ENCODE results near the gene KCNT2.

Gene KCNT2

GRCh38 chr1:196637606-196638005 lies 29.4 kb upstream of the KCNT2 start:
- no peaks in the 10 kb centered on the region for H3K27me3 ChIP-seq (ENCODE audit: insufficient read depth, low read length, poor library complexity)
- H3K4me2 ChIP-seq (ENCODE audit: low read length), result no peak overlapping the region
- no peak overlapping the region for H3K4me3 ChIP-seq (ENCODE audit: low read length)
- no peak overlapping the region for H4K8ac ChIP-seq (ENCODE audit: low read depth, low read length)
- H4K5ac ChIP-seq (ENCODE audit: low read length), result no peak overlapping the region
- no CpG with 5 or more reads among the region's 6 CpGs for WGBS (ENCODE audit: extremely low coverage, insufficient coverage, low lambda C conversion rate)
- no peaks in the 10 kb centered on the region for H3K79me1 ChIP-seq (ENCODE audit: low read length)
- no peak overlapping the region for H3K4ac ChIP-seq (ENCODE audit: low read depth, low read length)
- no peak overlapping the region for H3K56ac ChIP-seq (ENCODE audit: low read length)
- no peak overlapping the region for H2BK120ac ChIP-seq (ENCODE audit: low read depth, low read length)
- no peak overlapping the region for H3K27ac ChIP-seq (ENCODE audit: low read depth, low read length)
- H3K23ac ChIP-seq (ENCODE audit: low read length), result no peak overlapping the region
- H3K4me1 ChIP-seq (ENCODE audit: control insufficient read depth, low read depth, low read length), result no peaks in the 10 kb centered on the region
- H3K79me2 ChIP-seq (ENCODE audit: control insufficient read depth, insufficient read depth, low read length), result no peaks in the 10 kb centered on the region
- no peak overlapping the region for H2AK5ac ChIP-seq (ENCODE audit: low read length)
- H3K9ac ChIP-seq (ENCODE audit: low read length), result no peak overlapping the region
- no peak overlapping the region for H2BK15ac ChIP-seq (replicated peaks; ENCODE audit: low read depth)
- H3K18ac ChIP-seq (ENCODE audit: low read length), result no peak overlapping the region
- DNase-seq, result no peak
- H3K36me3 ChIP-seq (ENCODE audit: control insufficient read depth, insufficient read depth, low read length), result no peaks in the 10 kb centered on the region
- no peak overlapping the region for H2BK5ac ChIP-seq (ENCODE audit: low read length)

- no peak overlapping the region for H3K9ac ChIP-seq (ENCODE audit: low read length)
- no peak overlapping the region for H3K4ac ChIP-seq (ENCODE audit: low read depth, low read length)
- H3K79me1 ChIP-seq (ENCODE audit: low read length), result no peaks in the 10 kb centered on the region
- H2BK120ac ChIP-seq (ENCODE audit: low read depth, low read length), result no peak overlapping the region
- WGBS (ENCODE audit: extremely low coverage, insufficient coverage, low lambda C conversion rate), result no CpG with 5 or more reads among the region's 3 CpGs
- no peaks in the 10 kb centered on the region for H3K79me2 ChIP-seq (ENCODE audit: control insufficient read depth, insufficient read depth, low read length)
- no peak overlapping the region for H4K8ac ChIP-seq (ENCODE audit: low read depth, low read length)
- no peak overlapping the region for H3K23ac ChIP-seq (ENCODE audit: low read length)
- no peaks in the 10 kb centered on the region for H3K36me3 ChIP-seq (ENCODE audit: control insufficient read depth, insufficient read depth, low read length)
- no peak overlapping the region for H3K4me3 ChIP-seq (ENCODE audit: low read length)
- no peak overlapping the region for H3K18ac ChIP-seq (ENCODE audit: low read length)
- no peak overlapping the region for H3K27ac ChIP-seq (ENCODE audit: low read depth, low read length)
- H3K4me2 ChIP-seq (ENCODE audit: low read length), result no peak overlapping the region
- no peak overlapping the region for H4K5ac ChIP-seq (ENCODE audit: low read length)
- no peaks in the 10 kb centered on the region for H3K27me3 ChIP-seq (ENCODE audit: insufficient read depth, low read length, poor library complexity)
- H2AK5ac ChIP-seq (ENCODE audit: low read length), result no peak overlapping the region
- no peak overlapping the region for H3K56ac ChIP-seq (ENCODE audit: low read length)
- H2BK5ac ChIP-seq (ENCODE audit: low read length), result no peak overlapping the region
- H2BK15ac ChIP-seq (replicated peaks; ENCODE audit: low read depth), result no peak overlapping the region
- H3K4me1 ChIP-seq (ENCODE audit: control insufficient read depth, low read depth, low read length), result no peaks in the 10 kb centered on the region
- DNase-seq, result no peak
These were observed 20.6 kb upstream of the KCNT2 start for GRCh38 chr1:196628838-196629237.

- Histone ChIP-seq H3K23ac (ENCODE audit: low read length) (no peak overlapping the region), H3K4me2 (ENCODE audit: low read length) (no peak overlapping the region), H3K4ac (ENCODE audit: low read depth, low read length) (no peak overlapping the region), H3K4me3 (ENCODE audit: low read length) (no peak overlapping the region), H3K27me3 (ENCODE audit: insufficient read depth, low read length, poor library complexity) (no peaks in the 10 kb centered on the region), H3K36me3 (ENCODE audit: control insufficient read depth, insufficient read depth, low read length) (no peaks in the 10 kb centered on the region), H2BK5ac (ENCODE audit: low read length) (no peak overlapping the region), H3K27ac (ENCODE audit: low read depth, low read length) (no peak overlapping the region), H2BK15ac (replicated peaks; ENCODE audit: low read depth) (no peak overlapping the region), H3K79me2 (ENCODE audit: control insufficient read depth, insufficient read depth, low read length) (no peaks in the 10 kb centered on the region), H3K79me1 (ENCODE audit: low read length) (no peaks in the 10 kb centered on the region), H2BK120ac (ENCODE audit: low read depth, low read length) (no peak overlapping the region), H2AK5ac (ENCODE audit: low read length) (no peak overlapping the region), H4K8ac (ENCODE audit: low read depth, low read length) (no peak overlapping the region), H4K5ac (ENCODE audit: low read length) (no peak overlapping the region), H3K56ac (ENCODE audit: low read length) (no peak overlapping the region), H3K4me1 (ENCODE audit: control insufficient read depth, low read depth, low read length) (no peaks in the 10 kb centered on the region), H3K9ac (ENCODE audit: low read length) (no peak overlapping the region), H3K18ac (ENCODE audit: low read length) (no peak overlapping the region)
- WGBS (ENCODE audit: extremely low coverage, insufficient coverage, low lambda C conversion rate), result no CpG with 5 or more reads among the region's 1 CpG
- no peak for DNase-seq
These were observed 14.8 kb upstream of the KCNT2 start for GRCh38 chr1:196623079-196623478.

- Histone ChIP-seq H4K5ac (ENCODE audit: low read length) (no peak overlapping the region), H3K27me3 (ENCODE audit: insufficient read depth, low read length, poor library complexity) (no peaks in the 10 kb centered on the region), H3K9ac (ENCODE audit: low read length) (no peak overlapping the region), H3K4me1 (ENCODE audit: control insufficient read depth, low read depth, low read length) (no peaks in the 10 kb centered on the region), H2AK5ac (ENCODE audit: low read length) (no peak overlapping the region), H3K4ac (ENCODE audit: low read depth, low read length) (no peak overlapping the region), H3K4me2 (ENCODE audit: low read length) (no peak overlapping the region), H4K8ac (ENCODE audit: low read depth, low read length) (no peak overlapping the region), H3K27ac (ENCODE audit: low read depth, low read length) (no peak overlapping the region), H3K23ac (ENCODE audit: low read length) (no peak overlapping the region), H3K36me3 (ENCODE audit: control insufficient read depth, insufficient read depth, low read length) (no peaks in the 10 kb centered on the region), H3K79me2 (ENCODE audit: control insufficient read depth, insufficient read depth, low read length) (no peaks in the 10 kb centered on the region), H2BK15ac (replicated peaks; ENCODE audit: low read depth) (no peak overlapping the region), H3K18ac (ENCODE audit: low read length) (no peak overlapping the region), H2BK120ac (ENCODE audit: low read depth, low read length) (no peak overlapping the region), H3K4me3 (ENCODE audit: low read length) (no peak overlapping the region), H3K79me1 (ENCODE audit: low read length) (no peaks in the 10 kb centered on the region), H2BK5ac (ENCODE audit: low read length) (no peak overlapping the region), H3K56ac (ENCODE audit: low read length) (no peak overlapping the region)
- DNase-seq, result no peak
- WGBS (ENCODE audit: extremely low coverage, insufficient coverage, low lambda C conversion rate), result no CpG with 5 or more reads among the region's 2 CpGs
These were observed 11.5 kb upstream of the KCNT2 start for GRCh38 chr1:196619721-196620120.

GRCh38 chr1:196611873-196612272 lies 3.6 kb upstream of the KCNT2 start:
- Histone ChIP-seq H2BK120ac (ENCODE audit: low read depth, low read length) (no peak overlapping the region), H3K4ac (ENCODE audit: low read depth, low read length) (no peak overlapping the region), H3K27me3 (ENCODE audit: insufficient read depth, low read length, poor library complexity) (no peaks in the 10 kb centered on the region), H3K36me3 (ENCODE audit: control insufficient read depth, insufficient read depth, low read length) (no peaks in the 10 kb centered on the region), H4K8ac (ENCODE audit: low read depth, low read length) (no peak overlapping the region), H3K4me3 (ENCODE audit: low read length) (no peak overlapping the region), H3K79me2 (ENCODE audit: control insufficient read depth, insufficient read depth, low read length) (peaks cover 1% of the 10 kb centered on the region), H3K9ac (ENCODE audit: low read length) (no peak overlapping the region), H2BK5ac (ENCODE audit: low read length) (no peak overlapping the region), H3K56ac (ENCODE audit: low read length) (no peak overlapping the region), H3K18ac (ENCODE audit: low read length) (no peak overlapping the region), H2AK5ac (ENCODE audit: low read length) (no peak overlapping the region), H3K27ac (ENCODE audit: low read depth, low read length) (no peak overlapping the region), H3K4me2 (ENCODE audit: low read length) (no peak overlapping the region), H3K23ac (ENCODE audit: low read length) (no peak overlapping the region), H3K79me1 (ENCODE audit: low read length) (no peaks in the 10 kb centered on the region), H2BK15ac (replicated peaks; ENCODE audit: low read depth) (no peak overlapping the region), H3K4me1 (ENCODE audit: control insufficient read depth, low read depth, low read length) (no peaks in the 10 kb centered on the region), H4K5ac (ENCODE audit: low read length) (no peak overlapping the region)
- peak; percentile 66 for DNase-seq
- no CpG with 5 or more reads among the region's 3 CpGs for WGBS (ENCODE audit: extremely low coverage, insufficient coverage, low lambda C conversion rate)

- Histone ChIP-seq H4K8ac (ENCODE audit: low read depth, low read length) (no peak overlapping the region), H3K4me3 (ENCODE audit: low read length) (peak overlapping the region; percentile 41), H3K36me3 (ENCODE audit: control insufficient read depth, insufficient read depth, low read length) (no peaks in the 10 kb centered on the region), H2BK120ac (ENCODE audit: low read depth, low read length) (no peak overlapping the region), H3K79me2 (ENCODE audit: control insufficient read depth, insufficient read depth, low read length) (peaks cover 13% of the 10 kb centered on the region), H3K18ac (ENCODE audit: low read length) (peak overlapping the region; percentile 76), H2BK15ac (replicated peaks; ENCODE audit: low read depth) (no peak overlapping the region), H3K4me2 (ENCODE audit: low read length) (peak overlapping the region; percentile 79), H4K5ac (ENCODE audit: low read length) (peak overlapping the region; percentile 23), H3K56ac (ENCODE audit: low read length) (peak overlapping the region; percentile 89), H3K79me1 (ENCODE audit: low read length) (peaks cover 6% of the 10 kb centered on the region), H3K4ac (ENCODE audit: low read depth, low read length) (no peak overlapping the region), H2AK5ac (ENCODE audit: low read length) (no peak overlapping the region), H3K27me3 (ENCODE audit: insufficient read depth, low read length, poor library complexity) (no peaks in the 10 kb centered on the region), H3K27ac (ENCODE audit: low read depth, low read length) (peak overlapping the region; percentile 35), H2BK5ac (ENCODE audit: low read length) (peak overlapping the region; percentile 54), H3K9ac (ENCODE audit: low read length) (peak overlapping the region; percentile 80), H3K23ac (ENCODE audit: low read length) (peak overlapping the region; percentile 68), H3K4me1 (ENCODE audit: control insufficient read depth, low read depth, low read length) (peaks cover 4% of the 10 kb centered on the region)
- DNase-seq, result no peak
- WGBS (ENCODE audit: extremely low coverage, insufficient coverage, low lambda C conversion rate), result no CpG with 5 or more reads among the region's 10 CpGs
These were observed 1.1 kb upstream of the KCNT2 start for GRCh38 chr1:196609370-196609737.

Data from mesendoderm (in vitro differentiated cells).